HCT116 (cell line): ENCODE results near the gene GNG4. TPM values are rescaled to one million over a fixed set of nuclear protein-coding genes. Genes with fewer than 3 reads are reported as not detected.

ENCODE experiments used
- ATAC-seq: fragments of 200-7000 bp; cut with Tn5 transposase; 2 replicates; pipeline ENCODE4 v1.9.1; 2020; ENCODE audit warnings: mild to moderate bottlenecking, moderate library complexity
- BruUV-seq: library from RNA; stranded (reverse); fragments of 400-500 nt; replicated peaks from 2 replicates; lab custom pipeline; 2021; lab: Mats Ljungman, UMichigan
- CTCF ChIA-PET: fragments of 300-600 bp; sonication (Branson Sonifier 250); formaldehyde crosslinking; loops from one replicate; lab custom pipeline; 2021; ENCODE audit warnings: antibody characterized with exemption; lab: Charles Lee
- POLR2A ChIA-PET: fragments of 300-600, 350-600 bp; sonication (Branson Sonifier 250); formaldehyde crosslinking; loops from one replicate; lab custom pipeline; 2021; ENCODE audit warnings: antibody characterized with exemption; lab: Charles Lee
- RAD21 ChIA-PET, 2 experiments: fragments of 300-600 bp; sonication (Branson Sonifier 250); formaldehyde crosslinking; loops; one replicate each; lab custom pipeline; 2023; ENCODE audit warnings: low total read pairs in 2 of 2; ENCODE audit not compliant: uncharacterized antibody in 2 of 2, unreplicated experiment in 2 of 2, low non-redundant PET in 1 of 2; lab: Charles Lee
- DNase-seq: peaks from one replicate; pipeline ENCODE4 v3.0.0-alpha.2; 2010; ENCODE audit warnings: low read depth, low spot score
- H2AFZ ChIP-seq: fragments of 200-600 bp; shearing (Covaris generic), sonication (generic); 2 replicates; pipeline ENCODE4 v1.6.1; 2017; ENCODE audit warnings: low read depth, mixed run types, mixed read lengths, antibody characterized with exemption, low read length; ENCODE audit not compliant: poor library complexity, severe bottlenecking
- H3K27ac ChIP-seq: 2 replicates; pipeline ENCODE4 v1.5.1; 2012; ENCODE audit warnings: low read depth, low read length
- H3K27me3 ChIP-seq: fragments of 200-600 bp; sonication (generic); 2 replicates; pipeline ENCODE4 v1.6.1; 2016; ENCODE audit warnings: mixed run types, low read length, mixed read lengths; ENCODE audit not compliant: insufficient read depth
- H3K36me3 ChIP-seq, 2 experiments: fragments of 200-500 bp in 1 of 2; fragments of 200-600 bp in 1 of 2; sonication (Bioruptor generic) in 1 of 2; sonication (generic) in 1 of 2; 2 replicates each; pipeline versions ENCODE4 v1.5.1 to v1.6.1; 2014 to 2016; ENCODE audit warnings: low read length in 2 of 2, inconsistent platforms in 1 of 2, mixed read lengths in 1 of 2, mixed run types in 1 of 2; ENCODE audit not compliant: insufficient read depth in 2 of 2, control insufficient read depth in 1 of 2
- H3K4me1 ChIP-seq, 2 experiments: fragments of 200-600 bp in 1 of 2; sonication (generic) in 1 of 2; 2 replicates each; pipeline versions ENCODE4 v1.5.1 to v1.6.1; 2012 to 2017; ENCODE audit warnings: low read length in 2 of 2, inconsistent platforms in 1 of 2, mild to moderate bottlenecking in 1 of 2, mixed read lengths in 1 of 2, mixed run types in 1 of 2, moderate library complexity in 1 of 2; ENCODE audit not compliant: insufficient read depth in 2 of 2, control insufficient read depth in 1 of 2
- H3K4me2 ChIP-seq: fragments of 200-600 bp; sonication (generic); 2 replicates; pipeline ENCODE4 v1.6.1; 2017; ENCODE audit warnings: mixed run types, low read length, mixed read lengths
- H3K4me3 ChIP-seq, 2 experiments: fragments of 200-600 bp in 1 of 2; sonication (generic) in 1 of 2; replicated peaks in 1 of 2; 2 replicates each; pipeline ENCODE4 v1.5.1; 2011 to 2016; ENCODE audit warnings: low read length in 2 of 2, control low read depth in 1 of 2, low read depth in 1 of 2, mild to moderate bottlenecking in 1 of 2, mixed read lengths in 1 of 2, mixed run types in 1 of 2
- H3K79me2 ChIP-seq: fragments of 200-600 bp; sonication (generic); 2 replicates; pipeline ENCODE4 v1.6.1; 2017; ENCODE audit warnings: mild to moderate bottlenecking, mixed run types, low read length, moderate library complexity, mixed read lengths; ENCODE audit not compliant: insufficient read depth
- H3K9ac ChIP-seq: fragments of 200-600 bp; sonication (generic); 2 replicates; pipeline ENCODE4 v1.6.1; 2016; ENCODE audit warnings: low read length, mixed read lengths
- H3K9me2 ChIP-seq: fragments of 200-600 bp; sonication (generic), shearing (Covaris generic); 2 replicates; pipeline ENCODE4 v1.6.1; 2017; ENCODE audit warnings: mixed run types, mild to moderate bottlenecking, moderate library complexity; ENCODE audit not compliant: insufficient read depth
- H3K9me3 ChIP-seq, 2 experiments: fragments of 200-500 bp in 1 of 2; fragments of 200-600 bp in 1 of 2; sonication (Bioruptor generic) in 1 of 2; sonication (generic) in 1 of 2; 2 replicates each; pipeline ENCODE4 v1.6.1; 2014 to 2017; ENCODE audit warnings: low read length in 2 of 2, mixed read lengths in 2 of 2, inconsistent platforms in 1 of 2, low read depth in 1 of 2, mild to moderate bottlenecking in 1 of 2, mixed run types in 1 of 2, moderate library complexity in 1 of 2; ENCODE audit not compliant: control insufficient read depth in 1 of 2, insufficient read depth in 1 of 2
- H4K20me1 ChIP-seq: fragments of 200-600 bp; sonication (generic), shearing (Covaris generic); 2 replicates; pipeline ENCODE4 v1.6.1; 2017; ENCODE audit warnings: mixed run types, mild to moderate bottlenecking, moderate library complexity; ENCODE audit not compliant: insufficient read depth
- CBX3 ChIP-seq: IDR thresholded peaks from 2 replicates; pipeline ENCODE4 v1.6.1; 2012; ENCODE audit warnings: low read depth
- CEBPB ChIP-seq: IDR thresholded peaks from 2 replicates; pipeline ENCODE4 v1.6.1; 2012; ENCODE audit warnings: low read depth
- CTCF ChIP-seq, 3 experiments: fragments of 200-600 bp in 1 of 3; sonication (generic) in 1 of 3; IDR thresholded peaks in 2 of 3; conservative IDR thresholded peaks in 1 of 3; 2 replicates each; pipeline ENCODE4 v1.5.1; 2012 to 2017; ENCODE audit warnings: low read depth in 2 of 3, low read length in 2 of 3, antibody characterized with exemption in 1 of 3, borderline replicate concordance in 1 of 3, control low read depth in 1 of 3, mild to moderate bottlenecking in 1 of 3, mixed read lengths in 1 of 3, mixed run types in 1 of 3, moderate library complexity in 1 of 3; ENCODE audit not compliant: insufficient read depth in 1 of 3
- ELF1 ChIP-seq: IDR thresholded peaks from 2 replicates; pipeline ENCODE4 v1.6.1; 2012; ENCODE audit warnings: low read depth, borderline replicate concordance
- MAX ChIP-seq: IDR thresholded peaks from 2 replicates; pipeline ENCODE4 v1.6.1; 2012
- RAD21 ChIP-seq: IDR thresholded peaks from 2 replicates; pipeline ENCODE4 v1.6.1; 2012; ENCODE audit warnings: low read depth, mild to moderate bottlenecking
- SRF ChIP-seq: IDR thresholded peaks from 2 replicates; pipeline ENCODE4 v1.6.1; 2012; ENCODE audit warnings: low read depth
- TCF7L2 ChIP-seq: IDR thresholded peaks from 2 replicates; pipeline ENCODE4 v1.7.0; 2011; ENCODE audit warnings: borderline replicate concordance, inconsistent platforms; ENCODE audit not compliant: insufficient read depth, insufficient read length; ENCODE audit errors: extremely low read depth
- intact Hi-C: fragments of 100-400 bp; cut with micrococcal nuclease; formaldehyde crosslinking; loops from 2 replicates; pipeline ENCODE4 v1.10.0; 2022
- total RNA-seq: library from RNA; stranded (reverse); gene quantifications from one replicate; pipeline ENCODE4 v1.2.1, GENCODE V29; 2021; ENCODE audit not compliant: unreplicated experiment

The GNG4 gene
- total RNA-seq, 1 experiment from 2014 or later: 10.6 TPM

- TF ChIP-seq CEBPB: no peak
- TF ChIP-seq MAX: no peak
- no peak for TF ChIP-seq ELF1
Measured at GRCh38 chr1:235614442-235614954, 35.1 kb downstream of the GNG4 start (continued).

GRCh38 chr1:235613602-235614001, 36.0 kb downstream of the GNG4 start:
- POLR2A ChIA-PET: no interaction called here
- Histone ChIP-seq H3K27me3 (no peaks in the 10 kb centered on the region), H3K79me2 (no peaks in the 10 kb centered on the region), H3K27ac (no peak overlapping the region), H3K9me2 (no peaks in the 10 kb centered on the region), H3K9me3 (no peaks in the 10 kb centered on the region), H3K9ac (no peak overlapping the region), H3K36me3 (no peaks in the 10 kb centered on the region), H3K4me3 (no peak overlapping the region), H3K4me2 (no peak overlapping the region), H2AFZ (no peak overlapping the region), H3K4me1 (peaks cover 0 to 3% of the 10 kb centered on the region in 2 experiments; a peak in 1 of 4 replicates), H4K20me1 (no peaks in the 10 kb centered on the region)
- no TSS peak for BruUV-seq
- RAD21 ChIA-PET: no interaction called here
- TF ChIP-seq MAX (no peak), CBX3 (no peak), RAD21 (no peak), SRF (no peak), CTCF (IDR thresholded peaks at IDR 0.05 in 2 of 3, conservative IDR thresholded peaks at IDR 0.05 in 1 of 3; ENCODE audit: borderline replicate concordance in 1 of 3, insufficient read depth in 1 of 3, low read depth in 2 of 3, low read length in 2 of 3) (no peak), TCF7L2 (no peak), ELF1 (no peak)
- DNase-seq: no peak
- intact Hi-C loops: no loop called here
- ATAC-seq: no peak
- CTCF ChIA-PET: interaction anchor here (3.6 kb wide), 1 partner anchor 13 kb away, joined by 21 read pairs; no protein-coding TSS in a partner anchor
